Loucy (cell line): ENCODE data around the gene SNX21.

Experiments used
- H2AFZ ChIP-seq: fragments of 200-600 bp; sonication (generic); 2 replicates; pipeline ENCODE4 v1.6.0; 2016; ENCODE audit warnings: antibody characterized with exemption, mild to moderate bottlenecking, low read length, moderate library complexity
- H3F3A ChIP-seq: fragments of 200-600 bp; 2 replicates; pipeline ENCODE4 v1.6.0; 2016; ENCODE audit warnings: antibody characterized with exemption, low read depth, mild to moderate bottlenecking
- H3K27me3 ChIP-seq: fragments of 200-600 bp; sonication (generic); 2 replicates; pipeline ENCODE4 v1.6.1; 2014; ENCODE audit warnings: low read length, mild to moderate bottlenecking; ENCODE audit not compliant: insufficient read depth, poor library complexity, severe bottlenecking
- H3K36me3 ChIP-seq: fragments of 200-600 bp; sonication (generic); 2 replicates; pipeline ENCODE4 v1.6.1; 2016; ENCODE audit warnings: low read length; ENCODE audit not compliant: insufficient read depth
- H3K4me1 ChIP-seq: fragments of 200-600 bp; sonication (generic); 2 replicates; pipeline ENCODE4 v1.5.1; 2014; ENCODE audit warnings: low read length, mild to moderate bottlenecking; ENCODE audit not compliant: insufficient read depth, poor library complexity, severe bottlenecking
- H3K4me2 ChIP-seq: fragments of 200-600 bp; sonication (generic); 2 replicates; pipeline ENCODE4 v1.6.0; 2014; ENCODE audit warnings: antibody characterized with exemption, low read length, low read depth, mild to moderate bottlenecking; ENCODE audit not compliant: poor library complexity, severe bottlenecking
- H3K4me3 ChIP-seq: fragments of 200-600 bp; sonication (generic); 2 replicates; pipeline ENCODE4 v1.5.1; 2014; ENCODE audit warnings: low read length, mild to moderate bottlenecking, mixed read lengths; ENCODE audit not compliant: poor library complexity, severe bottlenecking
- H3K79me2 ChIP-seq: fragments of 200-600 bp; sonication (generic); 2 replicates; pipeline ENCODE4 v1.6.1; 2014; ENCODE audit warnings: low read length; ENCODE audit not compliant: insufficient read depth
- H3K9ac ChIP-seq: fragments of 200-600 bp; sonication (generic); 2 replicates; pipeline ENCODE4 v1.6.0; 2014; ENCODE audit warnings: mild to moderate bottlenecking, low read depth, low read length, moderate library complexity; ENCODE audit not compliant: poor library complexity, severe bottlenecking
- H3K9me2 ChIP-seq: fragments of 200-600 bp; sonication (generic); replicated peaks from 2 replicates; pipeline ENCODE4 v1.6.1; 2016; ENCODE audit warnings: low read depth, low read length, mixed read lengths
- H3K9me3 ChIP-seq: fragments of 200-600 bp; sonication (generic); 2 replicates; pipeline ENCODE4 v1.6.1; 2014; ENCODE audit warnings: mild to moderate bottlenecking, antibody characterized with exemption, low read length, low read depth; ENCODE audit not compliant: insufficient read depth
- H4K20me1 ChIP-seq: fragments of 200-600 bp; sonication (generic); 2 replicates; pipeline ENCODE4 v1.6.0; 2014; ENCODE audit warnings: antibody characterized with exemption, low read length, mild to moderate bottlenecking; ENCODE audit not compliant: insufficient read depth, poor library complexity, severe bottlenecking
- CTCF ChIP-seq: fragments of 200-600 bp; sonication (generic); conservative IDR thresholded peaks from 2 replicates; pipeline ENCODE4 v1.5.1; 2014; ENCODE audit warnings: mild to moderate bottlenecking, antibody characterized with exemption, low read length
- EZH2phosphoT487 ChIP-seq: fragments of 200-600 bp; IDR thresholded peaks from 2 replicates; pipeline ENCODE4 v1.6.1; 2018; ENCODE audit warnings: antibody characterized with exemption, mild to moderate bottlenecking, moderate library complexity, borderline replicate concordance

Gene SNX21

GRCh38 chr20:45859916-45860315 lies 26.3 kb downstream of the SNX21 start:
- Histone ChIP-seq H2AFZ (no peak overlapping the region), H3K9ac (no peak overlapping the region), H3K4me1 (peaks cover 38% of the 10 kb centered on the region), H3F3A (no peaks in the 10 kb centered on the region), H3K9me3 (no peaks in the 10 kb centered on the region), H3K4me2 (peak overlapping the region; percentile 91), H3K36me3 (no peaks in the 10 kb centered on the region), H3K4me3 (no peak overlapping the region), H3K9me2 (no peaks in the 10 kb centered on the region), H3K27me3 (no peaks in the 10 kb centered on the region), H3K79me2 (peaks cover 35% of the 10 kb centered on the region), H4K20me1 (peaks cover 3% of the 10 kb centered on the region)
- TF ChIP-seq EZH2phosphoT487 (no peak), CTCF (no peak)

- Histone ChIP-seq H3K9me2 (no peaks in the 10 kb centered on the region), H3K4me1 (peaks cover 33% of the 10 kb centered on the region), H3K9ac (no peak overlapping the region), H3K9me3 (no peaks in the 10 kb centered on the region), H3K36me3 (no peaks in the 10 kb centered on the region), H3F3A (no peaks in the 10 kb centered on the region), H3K79me2 (peaks cover 32% of the 10 kb centered on the region), H2AFZ (no peak overlapping the region), H3K27me3 (no peaks in the 10 kb centered on the region), H4K20me1 (peaks cover 3% of the 10 kb centered on the region), H3K4me3 (no peak overlapping the region), H3K4me2 (peak overlapping the region; percentile 17)
- TF ChIP-seq CTCF (no peak), EZH2phosphoT487 (no peak)
Observed at GRCh38 chr20:45860560-45861220, 27.1 kb downstream of the SNX21 start.

GRCh38 chr20:45861221-45862075 lies 27.8 kb downstream of the SNX21 start:
- Histone ChIP-seq H3K9me3 (no peaks in the 10 kb centered on the region), H3K27me3 (no peaks in the 10 kb centered on the region), H2AFZ (no peak overlapping the region), H3F3A (no peaks in the 10 kb centered on the region), H4K20me1 (peaks cover 3% of the 10 kb centered on the region), H3K9me2 (no peaks in the 10 kb centered on the region), H3K4me2 (peak overlapping the region; percentile 17), H3K9ac (no peak overlapping the region), H3K4me1 (peaks cover 26% of the 10 kb centered on the region), H3K79me2 (peaks cover 24% of the 10 kb centered on the region), H3K4me3 (no peak overlapping the region), H3K36me3 (no peaks in the 10 kb centered on the region)
- no peak for TF ChIP-seq CTCF
- no peak for TF ChIP-seq EZH2phosphoT487
